GM13976 (cell line): Measurements from ENCODE around the gene FA2H.
"Not testable (repeated sequence)": the region's sequence is repeated elsewhere in the genome, so short reads cannot be mapped to it uniquely, and the experiment has no call there.

Experiments
- DNase-seq: peaks from one replicate; pipeline ENCODE4 v3.0.0; 2012; ENCODE audit warnings: low spot score
- in situ Hi-C: fragments of 300-500 bp; cut with MboI; formaldehyde crosslinking; loops from one replicate; pipeline ENCODE4 v1.12.0; 2022; ENCODE audit warnings: low sequenced_read_pairs, mixed read lengths, inconsistent platforms; ENCODE audit not compliant: unreplicated experiment
- TF ChIP-seq, protein P1 (sequence below): IDR thresholded peaks from 2 replicates; pipeline ENCODE4 v1.5.1; 2012; ENCODE audit warnings: borderline replicate concordance, mild to moderate bottlenecking; ENCODE audit not compliant: insufficient read depth; ENCODE audit errors: extremely low read depth, missing control alignments, control extremely low read depth

Gene FA2H

DNA sequence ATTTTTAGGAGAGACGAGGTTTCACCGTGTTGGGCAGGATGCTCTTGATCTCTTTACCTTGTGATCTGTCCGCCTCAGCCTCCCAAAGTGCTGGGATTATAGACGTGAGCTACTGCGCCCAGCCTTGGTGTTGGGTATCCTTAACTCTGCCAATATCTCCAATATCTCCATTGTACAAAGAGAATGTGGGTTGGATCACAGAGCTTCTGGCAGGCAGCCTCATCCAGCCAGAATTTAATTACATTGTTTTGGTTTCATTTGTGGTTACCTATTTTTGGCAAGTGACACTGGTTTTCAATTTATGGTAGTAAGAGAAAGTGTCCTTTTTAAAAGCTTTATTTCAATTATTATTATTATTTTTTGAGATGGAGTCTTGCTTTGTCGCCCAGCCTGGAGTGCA, 93.9 kb downstream of the FA2H start:
- in situ Hi-C loops, result no loop called here
- DNase-seq, result no peak
- TF ChIP-seq, protein P1, sequence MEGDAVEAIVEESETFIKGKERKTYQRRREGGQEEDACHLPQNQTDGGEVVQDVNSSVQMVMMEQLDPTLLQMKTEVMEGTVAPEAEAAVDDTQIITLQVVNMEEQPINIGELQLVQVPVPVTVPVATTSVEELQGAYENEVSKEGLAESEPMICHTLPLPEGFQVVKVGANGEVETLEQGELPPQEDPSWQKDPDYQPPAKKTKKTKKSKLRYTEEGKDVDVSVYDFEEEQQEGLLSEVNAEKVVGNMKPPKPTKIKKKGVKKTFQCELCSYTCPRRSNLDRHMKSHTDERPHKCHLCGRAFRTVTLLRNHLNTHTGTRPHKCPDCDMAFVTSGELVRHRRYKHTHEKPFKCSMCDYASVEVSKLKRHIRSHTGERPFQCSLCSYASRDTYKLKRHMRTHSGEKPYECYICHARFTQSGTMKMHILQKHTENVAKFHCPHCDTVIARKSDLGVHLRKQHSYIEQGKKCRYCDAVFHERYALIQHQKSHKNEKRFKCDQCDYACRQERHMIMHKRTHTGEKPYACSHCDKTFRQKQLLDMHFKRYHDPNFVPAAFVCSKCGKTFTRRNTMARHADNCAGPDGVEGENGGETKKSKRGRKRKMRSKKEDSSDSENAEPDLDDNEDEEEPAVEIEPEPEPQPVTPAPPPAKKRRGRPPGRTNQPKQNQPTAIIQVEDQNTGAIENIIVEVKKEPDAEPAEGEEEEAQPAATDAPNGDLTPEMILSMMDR, result no peak

DNA sequence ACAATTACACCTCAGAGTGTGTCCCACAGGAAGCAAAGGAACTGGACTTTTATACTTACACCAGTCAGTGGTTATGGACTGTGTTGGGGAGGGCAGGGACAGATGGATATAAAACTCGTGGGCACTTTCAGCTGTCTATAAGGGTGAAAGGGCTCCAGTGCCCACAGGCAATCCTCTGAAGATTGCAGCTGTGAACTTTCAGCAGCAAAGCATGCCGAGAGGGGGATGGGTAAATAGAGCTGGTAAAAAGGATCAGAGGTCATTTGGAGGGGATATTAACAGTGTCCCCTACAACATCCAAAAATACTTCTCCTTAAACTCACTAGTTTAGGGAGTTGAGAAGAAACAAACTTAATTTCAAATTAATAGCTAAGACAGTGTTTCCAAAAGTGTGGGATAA, 94.6 kb downstream of the FA2H start:
- TF ChIP-seq, protein P1, result no peak
- no peak for DNase-seq
- in situ Hi-C loops, result no loop called here

DNA sequence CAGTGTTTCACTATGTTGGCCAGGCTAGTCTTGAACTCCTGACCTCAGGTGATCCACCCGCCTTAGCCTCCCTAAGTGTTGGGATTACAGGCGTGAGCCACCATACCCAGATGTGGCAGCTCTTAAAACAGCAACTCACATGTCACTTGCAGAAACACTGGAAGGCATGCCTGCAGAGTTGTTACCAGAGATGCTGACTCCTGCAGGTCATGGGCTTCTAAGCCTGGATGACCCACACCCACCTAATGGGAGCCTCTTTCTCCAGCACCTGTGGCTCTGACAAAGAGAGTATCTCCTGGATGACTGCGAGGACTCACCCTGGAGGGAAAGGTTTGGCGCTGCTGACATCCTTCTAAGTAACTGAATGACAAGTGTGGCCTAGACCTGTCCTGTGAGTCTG, 96.8 kb downstream of the FA2H start:
- TF ChIP-seq, protein P1, result no peak
- DNase-seq, result no peak
- in situ Hi-C loops, result no loop called here

DNA sequence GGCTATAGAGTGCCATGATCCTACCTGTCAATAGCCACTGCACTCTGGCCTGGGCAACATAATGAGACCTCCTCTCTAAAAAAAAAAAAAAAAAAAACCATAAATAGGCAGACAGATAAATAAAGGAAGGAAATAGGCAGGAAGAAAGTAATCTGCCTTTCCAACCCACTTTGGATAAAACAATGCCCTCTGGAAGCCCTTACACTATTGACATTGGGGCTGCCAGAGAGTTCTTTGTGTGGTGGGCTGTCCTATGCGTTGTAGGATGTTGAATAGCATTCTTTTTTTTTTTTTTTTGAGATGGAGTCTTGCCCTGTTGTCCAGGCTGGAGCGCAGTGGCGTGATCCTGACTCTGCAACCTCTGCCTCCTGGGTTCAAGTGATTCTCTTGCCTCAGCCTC, 100.7 kb downstream of the FA2H start:
- no peak for DNase-seq

DNA sequence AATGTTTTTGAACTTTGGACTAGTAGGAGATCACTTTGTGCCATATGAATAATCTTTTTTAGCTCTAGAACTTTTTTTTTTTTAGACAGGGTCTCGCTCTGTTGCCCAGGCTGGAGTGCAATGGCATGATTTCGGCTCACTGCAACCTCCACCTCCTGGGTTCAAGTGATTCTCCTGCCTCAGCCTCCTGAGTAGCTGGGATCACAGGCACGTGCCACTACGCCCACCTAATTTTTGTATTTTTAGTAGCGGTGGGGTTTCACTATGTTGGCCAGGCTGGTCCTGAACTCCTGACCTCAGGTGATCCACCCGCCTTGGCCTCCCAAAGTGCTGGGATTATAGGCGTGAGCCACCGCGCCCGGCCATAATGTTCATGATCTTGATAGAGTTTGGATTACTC, 105.7 kb downstream of the FA2H start:
- in situ Hi-C loops, DNase-seq: not testable (repeated sequence)

More for the DNA sequence above, 100.7 kb downstream of the FA2H start:
- in situ Hi-C loops, result no loop called here
- TF ChIP-seq, protein P1, result no peak

DNA sequence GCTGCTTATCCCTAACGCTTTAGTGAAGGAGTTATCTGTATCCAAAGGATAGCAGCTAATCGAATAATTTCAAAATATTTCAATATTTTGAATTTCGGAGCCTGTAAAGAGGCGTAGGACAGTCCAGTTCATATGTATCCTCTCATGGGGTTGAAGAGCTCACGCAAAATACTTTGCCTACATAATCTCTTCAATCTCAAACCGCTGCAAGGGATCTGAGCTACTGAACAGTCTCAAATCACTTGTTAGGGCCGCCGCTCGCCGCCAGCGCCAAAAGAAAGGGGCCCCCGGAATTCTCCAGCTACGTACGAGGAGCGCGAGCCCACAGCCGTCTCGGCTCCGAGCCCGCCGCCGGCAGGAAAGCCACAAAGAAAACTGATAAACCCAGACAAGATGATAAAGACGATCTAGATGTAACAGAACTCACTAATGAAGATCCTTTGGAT, 107.3 kb downstream of the FA2H start:
- TF ChIP-seq, protein P1, result no peak
- in situ Hi-C loops, result no loop called here
- DNase-seq, result peak; percentile 44

DNA sequence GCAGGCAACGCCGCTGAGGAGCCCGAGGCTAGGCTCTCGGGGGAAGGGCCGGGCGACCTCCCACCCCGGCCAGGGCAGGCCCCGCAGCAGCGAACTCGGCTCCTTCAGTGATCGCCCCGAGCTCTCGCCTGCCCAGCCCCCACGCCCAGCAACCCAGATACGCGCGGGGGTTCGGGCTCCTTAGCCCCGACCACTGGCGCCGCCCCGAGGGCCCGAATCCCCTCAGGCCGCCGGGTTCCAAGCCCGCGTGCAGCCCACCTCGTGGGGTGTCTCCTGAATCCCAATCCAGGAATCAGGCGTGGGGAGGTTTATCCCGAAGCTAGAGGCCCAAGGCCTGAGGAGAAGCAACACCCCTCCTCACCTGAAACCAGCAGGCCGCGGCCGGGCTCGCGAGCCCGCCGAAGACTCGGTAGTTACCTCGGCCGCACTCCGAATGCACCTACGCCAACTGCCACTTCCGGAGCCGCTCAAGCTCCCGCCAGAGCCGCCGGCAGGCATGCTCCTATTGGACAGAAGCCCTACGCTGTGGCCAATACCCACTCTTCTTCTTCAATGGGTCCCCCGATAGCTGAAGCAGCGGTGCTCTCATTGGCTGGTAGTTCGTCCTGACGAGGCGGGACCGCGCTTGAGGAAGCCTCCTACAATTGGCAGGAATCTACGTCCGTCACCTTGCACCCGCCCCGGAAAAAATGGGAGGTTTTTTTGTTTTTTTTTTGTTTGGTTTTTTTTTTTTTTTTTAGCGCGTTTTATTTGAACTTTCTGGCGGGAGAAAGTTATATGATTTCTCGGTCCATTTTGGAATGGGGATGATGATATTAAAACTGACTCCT, 108.0 kb downstream of the FA2H start, which contains the start of gene RFWD3:
TSS of gene RFWD3 (minus strand) at position 453 of the 830 bp plus-strand sequence. CDS start 5,428 bp downstream, outside the sequence.
- TF ChIP-seq, protein P1, result no peak
- DNase-seq, result peak; percentile 99
- in situ Hi-C loops, result no loop called here
